Panc1 (cell line): ENCODE results near the gene ZFHX3. TPM values are rescaled to one million over a fixed set of nuclear protein-coding genes. Genes with fewer than 3 reads are reported as not detected.

Experiments used
- ATAC-seq: fragments of 200-7000 bp; cut with Tn5 transposase; 2 replicates; pipeline ENCODE4 v1.9.1; 2020; ENCODE audit warnings: mild to moderate bottlenecking, moderate library complexity
- BruUV-seq: library from RNA; stranded (reverse); fragments of 400-500 nt; replicated peaks from 2 replicates; lab custom pipeline; 2021; lab: Mats Ljungman, UMichigan
- CTCF ChIA-PET: fragments of 300-600 bp; sonication (Branson Sonifier 250); formaldehyde crosslinking; loops from one replicate; lab custom pipeline; 2022; ENCODE audit warnings: antibody characterized with exemption; lab: Charles Lee
- POLR2A ChIA-PET: fragments of 300-600 bp; sonication (Branson Sonifier 250); formaldehyde crosslinking; loops from one replicate; lab custom pipeline; 2022; ENCODE audit warnings: antibody characterized with exemption; lab: Charles Lee
- DNase-seq: peaks from one replicate; pipeline ENCODE4 v3.0.0-alpha.2; 2010; ENCODE audit warnings: low read depth, low spot score
- H3K27ac ChIP-seq: 2 replicates; pipeline ENCODE4 v1.5.1; 2011; ENCODE audit warnings: mild to moderate bottlenecking, low read length, inconsistent platforms
- H3K27me3 ChIP-seq: fragments of 200-500 bp; sonication (Bioruptor generic); 2 replicates; pipeline ENCODE4 v1.6.0; 2014; ENCODE audit warnings: low read length, inconsistent platforms; ENCODE audit not compliant: control insufficient read depth, insufficient read depth
- H3K36me3 ChIP-seq: fragments of 200-500 bp; sonication (Bioruptor generic); 2 replicates; pipeline ENCODE4 v1.5.1; 2014; ENCODE audit warnings: inconsistent platforms, mild to moderate bottlenecking, low read length, moderate library complexity; ENCODE audit not compliant: control insufficient read depth, insufficient read depth
- H3K4me1 ChIP-seq: 2 replicates; pipeline ENCODE4 v1.5.1; 2011; ENCODE audit warnings: inconsistent platforms, mild to moderate bottlenecking, low read length, moderate library complexity; ENCODE audit not compliant: control insufficient read depth, insufficient read depth
- H3K4me3 ChIP-seq, 2 experiments: 2 replicates each; pipeline ENCODE4 v1.5.1; 2011 to 2012; ENCODE audit warnings: low read depth in 2 of 2, low read length in 2 of 2, mild to moderate bottlenecking in 2 of 2, inconsistent platforms in 1 of 2, moderate library complexity in 1 of 2
- H3K9me3 ChIP-seq: fragments of 200-500 bp; sonication (Bioruptor generic); 2 replicates; pipeline ENCODE4 v1.5.1; 2014; ENCODE audit warnings: low read depth, mild to moderate bottlenecking, inconsistent platforms, low read length, moderate library complexity; ENCODE audit not compliant: control insufficient read depth, insufficient read depth
- POLR2AphosphoS5 ChIP-seq: IDR thresholded peaks from 2 replicates; pipeline ENCODE4 v1.6.1; 2012; ENCODE audit warnings: mild to moderate bottlenecking, low read depth, low read length, moderate library complexity
- REST ChIP-seq, 2 experiments: IDR thresholded peaks; 2 replicates each; pipeline ENCODE4 v1.6.1; 2011 to 2012; ENCODE audit warnings: low read depth in 2 of 2, control low read depth in 1 of 2, low read length in 1 of 2, mild to moderate bottlenecking in 1 of 2, moderate library complexity in 1 of 2; ENCODE audit not compliant: insufficient read depth in 1 of 2
- SIN3A ChIP-seq: IDR thresholded peaks from 2 replicates; pipeline ENCODE4 v1.6.1; 2012; ENCODE audit warnings: low read depth, mild to moderate bottlenecking, low read length, moderate library complexity, borderline replicate concordance; ENCODE audit not compliant: insufficient read depth
- TCF7L2 ChIP-seq: IDR thresholded peaks from 2 replicates; pipeline ENCODE4 v1.6.1; 2011; ENCODE audit warnings: mild to moderate bottlenecking, low read depth, low read length, inconsistent platforms
- in situ Hi-C: cut with HindIII; loops from 2 replicates; pipeline ENCODE4 v1.10.0; 2016; ENCODE audit warnings: low sequenced_read_pairs, low pct_unique_long_range_greater_than_20kb
- intact Hi-C: fragments of 100-400 bp; cut with micrococcal nuclease; formaldehyde crosslinking; loops from one replicate; pipeline ENCODE4 v1.10.0; 2022; ENCODE audit not compliant: unreplicated experiment
- total RNA-seq: library from RNA; stranded (reverse); gene quantifications from one replicate; pipeline ENCODE4 v1.2.1, GENCODE V29; 2021; ENCODE audit not compliant: unreplicated experiment
- TF ChIP-seq, protein P1 (sequence below): fragments of 450-650 bp; IDR thresholded peaks from 2 replicates; pipeline ENCODE4 v1.5.1; 2017; ENCODE audit warnings: mild to moderate bottlenecking

Gene ZFHX3
- total RNA-seq, 1 experiment from 2014 or later: 7.1 TPM

DNA sequence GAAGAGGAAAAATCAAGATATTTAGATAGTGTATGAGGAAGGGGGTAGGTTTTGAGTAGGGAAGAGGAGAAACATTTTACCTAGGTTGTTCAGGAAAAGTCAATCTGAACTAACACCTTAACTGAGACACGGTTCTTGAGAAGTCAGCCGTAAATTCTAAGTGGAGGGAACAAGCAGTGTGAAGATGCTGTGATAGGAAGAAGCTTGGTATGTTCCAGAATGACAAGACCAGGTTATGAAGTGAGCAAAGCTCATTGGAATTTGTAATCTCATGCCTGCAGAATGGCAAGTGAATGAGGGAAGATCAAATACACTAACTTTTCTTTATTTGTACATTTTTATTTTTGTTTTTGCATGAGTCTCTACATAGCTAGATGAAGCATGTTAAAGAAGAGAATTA is 307.6 kb downstream of the ZFHX3 start:
- no TSS peak for BruUV-seq
- H3K4me1 ChIP-seq: peaks cover 5% of the 10 kb centered on the region; the same call in 1 of the 2 replicates
- H3K27me3 ChIP-seq: no peaks in the 10 kb centered on the region
- intact Hi-C loops: no loop called here
- ATAC-seq (no peak), DNase-seq (no peak)
- no peak overlapping the region for H3K27ac ChIP-seq
- CTCF ChIA-PET: no interaction called here
- in situ Hi-C loops: no loop called here
- no peak for TF ChIP-seq TCF7L2
- TF ChIP-seq, protein P1, sequence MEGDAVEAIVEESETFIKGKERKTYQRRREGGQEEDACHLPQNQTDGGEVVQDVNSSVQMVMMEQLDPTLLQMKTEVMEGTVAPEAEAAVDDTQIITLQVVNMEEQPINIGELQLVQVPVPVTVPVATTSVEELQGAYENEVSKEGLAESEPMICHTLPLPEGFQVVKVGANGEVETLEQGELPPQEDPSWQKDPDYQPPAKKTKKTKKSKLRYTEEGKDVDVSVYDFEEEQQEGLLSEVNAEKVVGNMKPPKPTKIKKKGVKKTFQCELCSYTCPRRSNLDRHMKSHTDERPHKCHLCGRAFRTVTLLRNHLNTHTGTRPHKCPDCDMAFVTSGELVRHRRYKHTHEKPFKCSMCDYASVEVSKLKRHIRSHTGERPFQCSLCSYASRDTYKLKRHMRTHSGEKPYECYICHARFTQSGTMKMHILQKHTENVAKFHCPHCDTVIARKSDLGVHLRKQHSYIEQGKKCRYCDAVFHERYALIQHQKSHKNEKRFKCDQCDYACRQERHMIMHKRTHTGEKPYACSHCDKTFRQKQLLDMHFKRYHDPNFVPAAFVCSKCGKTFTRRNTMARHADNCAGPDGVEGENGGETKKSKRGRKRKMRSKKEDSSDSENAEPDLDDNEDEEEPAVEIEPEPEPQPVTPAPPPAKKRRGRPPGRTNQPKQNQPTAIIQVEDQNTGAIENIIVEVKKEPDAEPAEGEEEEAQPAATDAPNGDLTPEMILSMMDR: no peak
- no peak for TF ChIP-seq SIN3A
- TF ChIP-seq REST (IDR thresholded peaks at IDR 0.05; ENCODE audit: insufficient read depth in 1 of 2, low read depth in 2 of 2, low read length in 1 of 2): no peak
- no peak for TF ChIP-seq POLR2AphosphoS5
- POLR2A ChIA-PET: no interaction called here
- H3K36me3 ChIP-seq: no peaks in the 10 kb centered on the region
- H3K4me3 ChIP-seq: no peak overlapping the region
- H3K9me3 ChIP-seq: no peaks in the 10 kb centered on the region

GRCh38 chr16:72739577-72739976 is 308.4 kb downstream of the ZFHX3 start:
- Histone ChIP-seq H3K9me3 (no peaks in the 10 kb centered on the region), H3K36me3 (no peaks in the 10 kb centered on the region), H3K4me3 (no peak overlapping the region), H3K27me3 (no peaks in the 10 kb centered on the region), H3K4me1 (peaks cover 5% of the 10 kb centered on the region; the same call in 1 of the 2 replicates), H3K27ac (no peak overlapping the region)
- DNase-seq (no peak), ATAC-seq (no peak)
- CTCF ChIA-PET: no interaction called here
- POLR2A ChIA-PET: no interaction called here
- intact Hi-C loops: no loop called here
- in situ Hi-C loops: no loop called here
- no TSS peak for BruUV-seq
- no peak for TF ChIP-seq POLR2AphosphoS5
- TF ChIP-seq TCF7L2: no peak
- no peak for TF ChIP-seq REST (IDR thresholded peaks at IDR 0.05; ENCODE audit: insufficient read depth in 1 of 2, low read depth in 2 of 2, low read length in 1 of 2)
- TF ChIP-seq, protein P1: no peak
- TF ChIP-seq SIN3A: no peak
